Measurements from ENCODE around the gene COG7.
"Not testable (repeated sequence)": the region's sequence is repeated elsewhere in the genome, so short reads cannot be mapped to it uniquely, and the experiment has no call there.

The COG7 gene

DNA sequence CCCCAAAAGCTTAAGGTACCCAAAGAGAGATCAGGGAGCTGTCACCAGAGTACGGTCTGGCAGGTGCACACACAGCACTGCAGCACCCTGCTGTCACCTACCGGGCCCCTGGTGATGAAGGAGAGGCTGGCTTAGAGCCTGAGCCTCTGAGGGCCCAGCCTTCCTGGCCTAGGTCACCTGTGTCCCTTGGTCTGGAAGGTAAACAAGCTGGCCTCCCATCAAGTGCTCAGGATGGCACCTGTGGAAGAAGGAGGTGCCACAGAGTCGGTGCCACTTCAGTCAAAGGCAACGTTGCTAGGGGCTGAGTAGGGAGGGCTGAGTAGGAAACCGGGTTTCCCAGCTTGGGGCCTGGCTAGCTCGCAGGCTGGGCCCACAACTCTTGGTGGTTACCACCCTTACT, 70.7 kb downstream of the COG7 start:
- DNase-seq = no peak

GRCh38 chr16:23381702-23382101, 71.3 kb downstream of the COG7 start:
- not testable (repeated sequence) for DNase-seq

- DNase-seq = no peak
Observed at GRCh38 chr16:23380501-23380951, 72.5 kb downstream of the COG7 start.

GRCh38 chr16:23379707-23380106, 73.3 kb downstream of the COG7 start:
- DNase-seq = no peak

- no peak for DNase-seq
Observed at GRCh38 chr16:23378921-23379320, 74.1 kb downstream of the COG7 start.

DNA sequence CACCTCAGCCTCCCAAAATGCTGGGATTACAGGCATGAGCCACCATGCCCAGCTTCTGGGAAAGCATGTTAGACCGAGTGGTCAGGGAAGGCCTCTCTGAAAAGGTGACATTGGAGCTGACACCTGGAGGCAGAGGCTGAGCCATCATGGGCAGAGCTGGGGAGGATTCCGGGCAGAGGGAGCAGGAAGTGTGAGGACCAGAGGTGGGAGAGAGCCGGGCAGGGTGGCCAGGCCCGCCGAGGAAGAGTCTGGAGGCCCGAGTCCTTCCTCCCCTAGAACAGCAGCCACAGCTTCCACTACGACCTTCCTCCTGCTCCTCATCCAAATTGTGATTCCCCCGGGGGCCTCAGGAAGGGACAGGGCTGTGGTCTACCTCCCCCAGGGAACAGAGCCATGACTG, 74.7 kb downstream of the COG7 start:
- DNase-seq = no peak

- DNase-seq = no peak
Observed at GRCh38 chr16:23377071-23377931, 75.7 kb downstream of the COG7 start.

DNA sequence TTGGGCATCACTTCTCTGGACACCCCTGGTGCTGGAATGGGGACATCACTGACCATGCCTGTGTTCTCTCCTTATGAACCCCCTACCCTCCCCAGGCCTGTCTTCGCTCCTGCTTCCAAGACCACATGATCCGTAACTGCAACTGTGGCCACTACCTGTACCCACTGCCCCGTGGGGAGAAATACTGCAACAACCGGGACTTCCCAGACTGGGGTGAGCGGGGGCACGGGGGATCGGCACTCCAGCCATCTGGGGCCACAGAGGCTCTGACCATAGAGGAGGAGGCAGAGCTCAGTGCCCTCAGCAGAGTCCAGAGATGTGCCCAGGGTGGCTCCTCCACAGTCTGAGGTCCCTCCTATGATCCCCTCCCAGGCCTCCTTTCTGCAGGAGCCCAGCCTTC, 77.3 kb downstream of the COG7 start:
- no peak for DNase-seq

DNA sequence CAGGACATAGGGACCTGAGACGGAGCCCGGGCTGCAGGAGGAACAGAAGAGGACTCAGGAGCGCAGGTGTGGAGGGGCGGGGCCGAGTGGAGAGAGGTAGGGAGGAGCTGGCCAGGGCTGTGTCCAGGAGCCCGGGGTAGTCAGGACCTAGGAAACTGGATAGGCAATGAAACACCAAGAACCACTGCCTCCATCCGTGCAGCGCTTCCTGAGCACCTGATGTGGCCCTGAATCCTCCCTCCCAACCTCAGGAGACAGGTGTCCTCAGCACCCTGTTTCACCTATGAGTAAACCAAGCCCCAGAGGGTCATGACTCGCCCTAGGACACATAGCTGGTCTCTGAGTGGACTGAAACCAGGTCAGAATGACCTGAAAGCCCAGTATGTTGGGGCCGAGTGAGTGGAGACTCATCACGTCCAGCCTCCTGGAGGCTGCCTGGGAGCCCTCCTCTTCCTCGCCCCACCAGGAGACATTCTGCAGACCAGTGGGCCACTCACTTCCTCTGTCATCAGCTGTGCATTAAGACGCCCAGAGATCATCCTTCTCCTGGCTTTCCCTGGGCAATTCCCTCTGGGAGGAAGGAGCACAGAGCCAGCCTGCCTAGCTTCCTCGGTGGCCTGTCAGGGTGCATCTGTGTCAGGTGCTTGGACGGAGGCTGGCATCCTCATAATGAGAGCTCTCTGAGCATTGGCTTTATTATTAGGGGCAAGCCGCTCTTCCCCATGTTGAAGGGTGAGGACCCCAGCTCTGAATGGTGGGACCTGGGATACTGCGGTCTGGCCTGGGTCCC, 78.1 kb downstream of the COG7 start:
- DNase-seq = no peak

DNA sequence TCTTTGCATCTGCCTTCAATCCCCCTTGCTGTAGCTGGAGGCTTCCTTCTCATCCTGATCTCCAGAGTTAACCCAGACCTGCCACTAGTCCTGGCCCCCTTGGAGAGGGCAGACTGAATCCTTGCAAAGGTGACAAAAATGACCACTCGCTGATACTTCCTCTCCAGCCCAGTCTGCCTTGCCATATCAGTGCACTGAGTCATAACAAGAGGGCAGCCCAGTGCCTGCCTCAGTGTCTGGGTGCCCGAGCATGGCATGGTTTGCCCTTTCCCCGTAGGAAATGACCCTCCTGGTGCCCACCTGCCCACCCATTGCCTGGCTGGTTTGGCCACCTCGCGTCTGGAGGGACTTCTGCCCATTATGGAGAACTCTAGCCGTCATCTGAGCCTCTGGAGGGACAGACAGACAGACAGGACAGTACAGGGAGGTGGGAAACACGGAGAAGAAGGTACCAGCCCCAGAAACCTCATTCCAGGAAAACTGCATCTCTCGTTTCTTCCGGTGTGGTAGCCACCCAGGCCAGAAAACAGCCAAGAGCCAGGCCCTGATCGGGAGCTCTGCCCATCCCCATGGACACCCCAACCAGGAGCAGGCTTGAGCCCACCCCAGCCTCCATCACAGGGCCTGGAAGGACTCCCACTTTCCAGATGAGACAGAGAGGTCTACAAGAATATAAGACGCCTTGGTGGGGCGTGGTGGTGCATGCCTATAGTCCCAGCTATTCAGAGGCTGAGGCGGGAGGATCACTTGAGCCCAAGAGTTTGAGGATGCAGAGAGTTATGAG, 79.4 kb downstream of the COG7 start:
- DNase-seq = no peak

GRCh38 chr16:23371368-23371767, 81.6 kb downstream of the COG7 start:
- no peak for DNase-seq

GRCh38 chr16:23369416-23369815, 83.6 kb downstream of the COG7 start:
- no peak for DNase-seq

- DNase-seq = no peak
Observed at GRCh38 chr16:23368469-23368868, 84.5 kb downstream of the COG7 start.

- no peak for DNase-seq
Observed at GRCh38 chr16:23367988-23368387, 85.0 kb downstream of the COG7 start.

- DNase-seq = no peak
Observed at GRCh38 chr16:23367564-23367963, 85.4 kb downstream of the COG7 start.

DNA sequence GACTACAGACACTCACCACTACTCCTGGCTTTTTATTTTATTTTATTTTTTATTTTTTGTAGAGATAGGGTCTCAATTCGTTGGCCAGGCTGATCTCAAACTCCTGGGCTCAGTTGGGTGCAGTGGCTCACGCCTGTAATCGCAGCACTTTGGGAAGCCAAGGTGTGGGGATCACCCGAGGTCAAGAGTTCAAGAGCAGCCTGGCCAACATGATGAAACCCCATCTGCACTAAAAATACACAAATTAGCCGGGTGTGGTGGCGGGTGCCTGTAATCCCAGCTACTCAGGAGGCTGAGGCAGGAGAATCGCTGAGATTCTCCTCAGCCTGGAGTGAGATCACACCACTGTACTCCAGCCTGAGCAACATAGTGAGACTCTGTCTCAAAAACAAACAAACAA, 86.6 kb downstream of the COG7 start:
- DNase-seq = not testable (repeated sequence)

DNA sequence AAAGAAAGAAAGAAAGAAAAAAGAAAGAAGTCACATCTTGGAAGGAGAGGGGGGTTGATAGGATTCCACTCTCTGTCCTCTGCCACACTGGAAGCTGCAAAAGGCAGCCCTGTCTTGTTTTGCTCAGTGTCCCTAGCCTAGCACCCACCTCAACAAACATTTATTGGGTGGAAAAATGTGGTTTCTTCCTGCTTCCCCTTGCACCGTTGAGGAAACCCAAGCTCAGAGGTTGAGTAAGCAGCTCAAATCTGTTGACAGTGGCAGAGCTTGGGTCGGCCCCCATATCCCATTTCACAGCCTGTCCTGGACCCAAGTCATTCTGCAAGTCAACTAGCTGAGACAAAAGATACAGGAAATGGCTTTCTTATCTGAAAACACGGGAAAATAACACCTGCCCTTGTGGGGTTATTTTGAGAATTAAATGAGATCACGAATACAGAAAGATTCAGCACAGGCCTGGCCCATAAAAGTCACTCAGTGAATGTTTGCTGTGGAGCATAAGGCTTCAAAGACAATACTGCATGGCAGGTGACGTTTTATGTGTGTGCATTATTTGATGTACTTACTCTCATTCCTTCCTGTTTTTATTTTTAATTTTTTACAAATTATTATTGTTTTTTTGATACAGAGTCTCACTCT, 87.3 kb downstream of the COG7 start:
- no peak for DNase-seq

DNA sequence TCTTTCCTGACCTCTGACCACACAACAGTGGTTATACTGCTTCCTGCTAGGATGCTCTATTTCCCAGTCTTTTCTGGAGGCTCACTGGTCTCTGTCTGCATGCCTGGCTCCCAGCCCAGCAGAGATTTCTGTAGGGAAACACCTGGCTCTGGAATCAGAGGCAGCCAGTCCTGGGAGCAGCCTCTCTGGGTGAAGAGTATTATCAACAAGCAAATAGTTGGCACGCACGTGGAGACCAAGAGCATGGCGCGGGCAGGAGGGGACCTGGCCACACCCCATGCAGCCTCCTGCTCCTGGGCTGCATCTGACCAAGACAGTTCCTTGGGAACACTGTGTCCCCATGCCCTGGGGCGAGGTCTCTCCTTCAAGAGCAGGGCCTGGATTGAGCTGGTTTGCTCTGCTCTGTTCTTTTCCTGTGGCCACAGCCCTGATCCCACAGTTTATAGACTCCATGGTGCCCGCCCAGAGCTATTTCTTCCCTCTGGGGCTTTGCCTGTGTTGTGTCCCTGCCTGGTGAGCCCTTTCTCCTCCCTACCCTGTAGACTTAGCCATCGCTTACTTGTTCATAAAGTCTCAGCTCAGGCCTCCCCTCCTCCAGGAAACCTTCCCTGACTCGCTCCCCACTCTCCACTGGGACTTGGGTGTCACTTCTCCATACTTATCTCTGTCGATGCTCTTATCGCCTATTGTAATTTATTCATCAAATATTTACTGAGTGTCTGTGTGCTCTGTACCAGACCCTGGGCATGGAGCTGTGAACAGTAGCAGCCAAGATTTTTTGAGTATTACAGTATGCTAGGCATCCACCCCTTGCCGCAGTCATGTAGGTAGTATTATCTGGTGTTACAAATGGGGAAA, 90.3 kb downstream of the COG7 start:
- no peak for DNase-seq

DNA sequence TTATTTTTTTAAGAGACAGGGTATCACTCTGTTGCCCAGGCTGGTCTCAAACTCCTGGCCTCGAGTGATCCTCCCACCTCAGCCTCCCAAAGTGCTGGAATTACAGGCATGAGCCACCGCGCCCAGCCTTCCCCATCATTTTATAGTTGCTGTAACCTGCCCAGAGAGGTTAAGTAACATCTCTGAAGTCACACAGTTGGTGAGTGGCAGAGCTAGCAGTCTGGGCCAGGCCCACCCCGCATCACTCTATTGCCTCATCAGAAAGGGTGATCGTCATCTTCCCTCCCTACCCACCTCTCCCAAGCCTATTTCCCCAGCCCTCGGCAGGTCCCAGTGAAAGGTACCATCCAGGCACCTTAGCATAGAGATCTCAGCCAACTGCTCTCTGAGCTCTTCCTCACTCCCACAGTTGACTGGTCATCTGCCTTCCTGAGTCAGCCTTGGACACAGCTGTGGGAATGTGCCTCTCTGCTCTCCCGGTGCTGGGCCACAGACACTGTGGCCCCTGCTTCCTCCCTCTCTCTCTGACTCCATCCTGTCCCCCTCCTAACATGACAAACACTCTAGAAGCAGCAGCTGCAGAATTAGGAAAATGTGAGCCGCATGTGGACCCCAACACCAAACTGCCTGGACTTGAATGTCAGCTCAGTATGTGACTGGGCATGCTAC, 93.8 kb downstream of the COG7 start:
- no peak for DNase-seq

GRCh38 chr16:23357761-23358290, 95.2 kb downstream of the COG7 start:
- DNase-seq = no peak

GRCh38 chr16:23356941-23357340, 96.0 kb downstream of the COG7 start:
- DNase-seq = no peak
